ENCODE data around the gene BCL6B.
"Not testable (repeated sequence)": the region's sequence is repeated elsewhere in the genome, so short reads cannot be mapped to it uniquely, and the experiment has no call there.

Gene BCL6B

DNA sequence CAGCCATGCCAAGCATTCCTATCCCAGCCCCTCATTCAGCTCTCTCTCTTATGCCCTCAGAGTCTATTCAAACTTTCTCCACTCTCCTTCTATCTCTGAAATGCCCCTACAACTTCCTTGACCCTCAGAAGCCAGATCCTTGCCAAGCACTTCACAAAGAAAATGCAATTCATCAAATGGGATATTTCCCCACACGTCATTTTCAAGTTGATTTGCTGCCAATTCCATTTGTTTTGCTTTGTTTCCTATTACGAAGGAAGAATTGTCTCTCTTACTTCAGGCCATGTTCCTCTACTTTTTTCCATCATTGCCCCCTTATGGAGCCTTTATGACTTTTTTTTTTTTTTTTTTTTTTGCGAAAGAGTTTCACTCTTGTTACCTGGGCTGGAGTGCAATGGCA lies 36.2 kb upstream of the BCL6B start:
- Histone ChIP-seq H3K27ac (ENCODE audit: low read depth, low read length) (no peak overlapping the region), H3K4me2 (ENCODE audit: low read length) (no peak overlapping the region), H3K27me3 (ENCODE audit: control insufficient read depth, low read length) (no peaks in the 10 kb centered on the region), H3K79me2 (ENCODE audit: control insufficient read depth, low read length) (no peaks in the 10 kb centered on the region), H3K4me3 (ENCODE audit: low read length) (no peak overlapping the region), H3K36me3 (ENCODE audit: control insufficient read depth, low read length) (no peaks in the 10 kb centered on the region), H3K4me1 (ENCODE audit: control insufficient read depth, low read length) (no peaks in the 10 kb centered on the region), H3F3A (ENCODE audit: control insufficient read depth, insufficient read depth) (no peaks in the 10 kb centered on the region), H3K9me3 (ENCODE audit: control insufficient read depth, insufficient read depth, low read length) (no peaks in the 10 kb centered on the region), H4K20me1 (ENCODE audit: control insufficient read depth, insufficient read depth, low read depth, low read length) (no peaks in the 10 kb centered on the region), H3K9me2 (replicated peaks; ENCODE audit: control insufficient read depth, low read length) (no peaks in the 10 kb centered on the region)
- TF ChIP-seq, protein P1, sequence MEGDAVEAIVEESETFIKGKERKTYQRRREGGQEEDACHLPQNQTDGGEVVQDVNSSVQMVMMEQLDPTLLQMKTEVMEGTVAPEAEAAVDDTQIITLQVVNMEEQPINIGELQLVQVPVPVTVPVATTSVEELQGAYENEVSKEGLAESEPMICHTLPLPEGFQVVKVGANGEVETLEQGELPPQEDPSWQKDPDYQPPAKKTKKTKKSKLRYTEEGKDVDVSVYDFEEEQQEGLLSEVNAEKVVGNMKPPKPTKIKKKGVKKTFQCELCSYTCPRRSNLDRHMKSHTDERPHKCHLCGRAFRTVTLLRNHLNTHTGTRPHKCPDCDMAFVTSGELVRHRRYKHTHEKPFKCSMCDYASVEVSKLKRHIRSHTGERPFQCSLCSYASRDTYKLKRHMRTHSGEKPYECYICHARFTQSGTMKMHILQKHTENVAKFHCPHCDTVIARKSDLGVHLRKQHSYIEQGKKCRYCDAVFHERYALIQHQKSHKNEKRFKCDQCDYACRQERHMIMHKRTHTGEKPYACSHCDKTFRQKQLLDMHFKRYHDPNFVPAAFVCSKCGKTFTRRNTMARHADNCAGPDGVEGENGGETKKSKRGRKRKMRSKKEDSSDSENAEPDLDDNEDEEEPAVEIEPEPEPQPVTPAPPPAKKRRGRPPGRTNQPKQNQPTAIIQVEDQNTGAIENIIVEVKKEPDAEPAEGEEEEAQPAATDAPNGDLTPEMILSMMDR (IDR thresholded peaks at IDR 0.05; ENCODE audit: low read depth, low read length, poor library complexity, severe bottlenecking), result no peak
- no peak for TF ChIP-seq EZH2phosphoT487 (IDR thresholded peaks at IDR 0.05; ENCODE audit: borderline replicate concordance, low read length)

- Histone ChIP-seq H3K27me3 (ENCODE audit: control insufficient read depth, low read length) (no peaks in the 10 kb centered on the region), H4K20me1 (ENCODE audit: control insufficient read depth, insufficient read depth, low read depth, low read length) (no peaks in the 10 kb centered on the region), H3F3A (ENCODE audit: control insufficient read depth, insufficient read depth) (peaks cover 3% of the 10 kb centered on the region; the same call in 1 of the 2 replicates), H3K79me2 (ENCODE audit: control insufficient read depth, low read length) (no peaks in the 10 kb centered on the region), H3K9me2 (replicated peaks; ENCODE audit: control insufficient read depth, low read length) (no peaks in the 10 kb centered on the region), H3K27ac (ENCODE audit: low read depth, low read length) (no peak overlapping the region), H3K4me3 (ENCODE audit: low read length) (no peak overlapping the region), H3K9me3 (ENCODE audit: control insufficient read depth, insufficient read depth, low read length) (no peaks in the 10 kb centered on the region), H3K4me2 (ENCODE audit: low read length) (no peak overlapping the region), H3K36me3 (ENCODE audit: control insufficient read depth, low read length) (no peaks in the 10 kb centered on the region), H3K4me1 (ENCODE audit: control insufficient read depth, low read length) (no peaks in the 10 kb centered on the region; the same call in 1 of the 2 replicates)
- TF ChIP-seq, protein P1 (IDR thresholded peaks at IDR 0.05; ENCODE audit: low read depth, low read length, poor library complexity, severe bottlenecking), result no peak
- TF ChIP-seq EZH2phosphoT487 (IDR thresholded peaks at IDR 0.05; ENCODE audit: borderline replicate concordance, low read length), result no peak
These were observed 33.1 kb upstream of the BCL6B start for GRCh38 chr17:6989779-6990178.

DNA sequence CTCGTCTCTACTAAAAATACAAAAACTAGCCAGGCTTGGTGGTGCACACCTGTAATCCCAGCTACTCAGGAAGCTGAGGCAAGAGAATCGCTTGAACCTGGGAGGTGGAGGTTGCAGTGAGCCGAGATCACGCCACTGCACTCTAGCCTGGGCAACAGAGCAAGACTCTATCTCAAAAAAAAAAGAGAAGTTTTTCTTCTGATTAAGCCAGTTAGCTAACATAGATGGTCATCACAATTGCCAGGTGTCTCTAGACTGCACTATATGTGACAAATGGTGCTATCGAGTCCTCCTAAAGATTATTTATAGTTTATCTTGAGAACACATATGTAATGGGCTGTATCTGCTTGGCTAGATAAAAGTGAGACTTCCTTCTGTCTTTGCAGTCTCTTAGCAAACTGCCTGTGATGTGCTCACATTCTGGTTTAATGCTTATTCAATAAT lies 29.2 kb upstream of the BCL6B start:
- not testable (repeated sequence) for H3F3A ChIP-seq (ENCODE audit: control insufficient read depth, insufficient read depth); H3K4me3 ChIP-seq (ENCODE audit: low read length); H3K9me3 ChIP-seq (ENCODE audit: control insufficient read depth, insufficient read depth, low read length); H3K27me3 ChIP-seq (ENCODE audit: control insufficient read depth, low read length); H3K9me2 ChIP-seq (replicated peaks; ENCODE audit: control insufficient read depth, low read length); H3K27ac ChIP-seq (ENCODE audit: low read depth, low read length); H4K20me1 ChIP-seq (ENCODE audit: control insufficient read depth, insufficient read depth, low read depth, low read length); H3K4me2 ChIP-seq (ENCODE audit: low read length); H3K4me1 ChIP-seq (ENCODE audit: control insufficient read depth, low read length); H3K36me3 ChIP-seq (ENCODE audit: control insufficient read depth, low read length); H3K79me2 ChIP-seq (ENCODE audit: control insufficient read depth, low read length)

DNA sequence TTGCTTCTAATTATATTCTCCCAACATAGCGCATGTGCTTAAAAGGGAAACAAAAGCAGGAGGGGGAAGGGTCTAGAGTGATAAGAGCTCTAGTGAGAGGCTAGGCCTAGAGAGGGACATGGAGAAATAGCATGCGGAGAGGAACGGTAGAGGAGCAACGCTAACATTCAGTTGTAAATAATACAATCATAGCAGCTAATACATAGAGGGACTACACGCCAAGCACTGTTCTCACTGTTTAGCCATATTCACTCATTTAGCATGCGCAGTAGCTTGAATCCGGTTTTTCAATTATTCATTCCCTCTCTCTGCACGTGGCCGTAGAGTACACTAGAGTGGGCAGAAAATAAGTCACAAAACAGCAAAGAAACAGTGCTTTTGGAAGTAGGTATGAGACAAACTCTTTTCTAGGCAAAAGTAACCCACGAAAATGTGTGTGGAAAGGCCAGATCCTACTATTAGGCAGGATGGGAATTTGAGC lies 28.7 kb upstream of the BCL6B start:
- no peaks in the 10 kb centered on the region for H4K20me1 ChIP-seq (ENCODE audit: control insufficient read depth, insufficient read depth, low read depth, low read length)
- H3F3A ChIP-seq (ENCODE audit: control insufficient read depth, insufficient read depth), result peaks cover 3% of the 10 kb centered on the region; the same call in 1 of the 2 replicates
- no peak for TF ChIP-seq EZH2phosphoT487 (IDR thresholded peaks at IDR 0.05; ENCODE audit: borderline replicate concordance, low read length)
- TF ChIP-seq, protein P1 (IDR thresholded peaks at IDR 0.05; ENCODE audit: low read depth, low read length, poor library complexity, severe bottlenecking), result no peak

More for the DNA sequence above, 28.7 kb upstream of the BCL6B start:
- Histone ChIP-seq H3K27ac (ENCODE audit: low read depth, low read length) (no peak overlapping the region), H3K9me2 (replicated peaks; ENCODE audit: control insufficient read depth, low read length) (no peaks in the 10 kb centered on the region), H3K9me3 (ENCODE audit: control insufficient read depth, insufficient read depth, low read length) (no peaks in the 10 kb centered on the region), H3K4me1 (ENCODE audit: control insufficient read depth, low read length) (no peaks in the 10 kb centered on the region; the same call in 1 of the 2 replicates), H3K4me3 (ENCODE audit: low read length) (no peak overlapping the region), H3K79me2 (ENCODE audit: control insufficient read depth, low read length) (no peaks in the 10 kb centered on the region), H3K4me2 (ENCODE audit: low read length) (no peak overlapping the region), H3K36me3 (ENCODE audit: control insufficient read depth, low read length) (peaks cover 6% of the 10 kb centered on the region; the same call in 1 of the 2 replicates), H3K27me3 (ENCODE audit: control insufficient read depth, low read length) (no peaks in the 10 kb centered on the region)

Data from DOHH2 (cell line).